Lower lobe of right lung (tissue), 2 donors: ENCODE measurements around the gene PTPRN2. TPM values are rescaled to one million over a fixed set of nuclear protein-coding genes. Genes with fewer than 3 reads are reported as not detected.
A peak's percentile ranks its signal among the peaks of the same experiment; 100 is the strongest.

Experiments used
- ATAC-seq, 2 donors: fragments of 200-7000 bp; cut with Tn5 transposase; one replicate each; pipeline ENCODE4 v1.9.1; 2020 to 2022; ENCODE audit warnings: mild to moderate bottlenecking in 2 of 2, moderate library complexity in 2 of 2
- DNase-seq: peaks from one replicate; pipeline ENCODE4 v3.0.0-alpha.2; 2020
- H3K27ac ChIP-seq: fragments of 200-600 bp; one replicate; pipeline ENCODE4 v1.8.0; 2022
- H3K27me3 ChIP-seq: fragments of 200-600 bp; one replicate; pipeline ENCODE4 v1.8.0; 2022; ENCODE audit warnings: low read depth
- H3K36me3 ChIP-seq: fragments of 200-600 bp; one replicate; pipeline ENCODE4 v1.8.0; 2022; ENCODE audit warnings: mild to moderate bottlenecking
- H3K4me1 ChIP-seq: fragments of 200-600 bp; one replicate; pipeline ENCODE4 v1.8.0; 2022
- H3K4me3 ChIP-seq: fragments of 200-600 bp; one replicate; pipeline ENCODE4 v1.8.0; 2022; ENCODE audit warnings: mild to moderate bottlenecking
- H3K9me3 ChIP-seq: fragments of 200-600 bp; one replicate; pipeline ENCODE4 v1.8.0; 2022
- intact Hi-C: fragments of 100-400 bp; cut with DNase I; formaldehyde crosslinking; loops from one replicate; pipeline ENCODE4 v1.11.0; 2022
- total RNA-seq: library from RNA; stranded (reverse); fragmentation: NEBNext Ultra II Directional; extraction: Animal tissue kit (Norgen Biotek cat#: 25700); gene quantifications from one replicate; pipeline ENCODE4 v1.2.1, GENCODE V29; 2021
- TF ChIP-seq, protein P1 (sequence below): fragments of 200-600 bp; IDR thresholded peaks from one replicate; pipeline ENCODE4 v1.8.0; 2022; ENCODE audit warnings: antibody characterized with exemption, mild to moderate bottlenecking
- donor health status: DM: no; HTN: yes; CAD: no; lungs with severe emphysema.

The PTPRN2 gene
- total RNA-seq, 1 donor from 2014 or later, result 6.8 TPM

DNA sequence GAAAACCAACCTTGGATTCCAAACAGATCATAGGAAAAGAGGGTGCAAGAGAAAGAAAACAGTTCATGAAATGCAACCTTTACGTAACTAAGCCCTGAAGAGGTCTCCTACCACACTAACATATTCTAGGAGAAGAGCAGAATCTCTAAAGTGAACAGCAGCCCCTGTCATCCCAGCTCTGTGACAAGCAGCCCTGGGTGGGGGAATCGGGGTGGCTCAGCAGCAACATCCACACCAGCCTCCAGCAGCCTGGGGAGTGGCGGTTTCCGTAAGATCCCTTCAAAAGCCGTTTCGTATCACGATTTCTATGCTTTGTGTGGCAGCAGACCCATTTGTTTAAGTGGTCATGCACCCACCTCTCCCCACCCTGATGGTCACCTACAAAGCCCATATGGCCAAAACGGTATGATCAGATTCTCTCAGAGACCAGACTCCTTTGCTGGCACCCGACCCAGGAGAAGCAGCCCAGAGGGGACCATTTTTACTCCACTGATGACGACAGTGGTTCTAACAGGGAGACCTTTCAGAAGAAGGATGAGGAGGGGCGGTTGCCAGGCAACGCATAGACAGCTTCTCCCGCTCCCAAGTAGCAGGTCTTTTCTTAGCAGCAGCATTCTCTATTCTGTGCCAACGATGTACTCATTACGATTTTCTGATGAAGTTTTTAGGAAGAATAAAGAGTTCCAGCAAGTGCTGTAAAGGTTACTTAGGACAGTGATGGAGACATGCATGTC, 950.2 kb downstream of the PTPRN2 start:
- intact Hi-C loops, result no loop called here
- TF ChIP-seq, protein P1, sequence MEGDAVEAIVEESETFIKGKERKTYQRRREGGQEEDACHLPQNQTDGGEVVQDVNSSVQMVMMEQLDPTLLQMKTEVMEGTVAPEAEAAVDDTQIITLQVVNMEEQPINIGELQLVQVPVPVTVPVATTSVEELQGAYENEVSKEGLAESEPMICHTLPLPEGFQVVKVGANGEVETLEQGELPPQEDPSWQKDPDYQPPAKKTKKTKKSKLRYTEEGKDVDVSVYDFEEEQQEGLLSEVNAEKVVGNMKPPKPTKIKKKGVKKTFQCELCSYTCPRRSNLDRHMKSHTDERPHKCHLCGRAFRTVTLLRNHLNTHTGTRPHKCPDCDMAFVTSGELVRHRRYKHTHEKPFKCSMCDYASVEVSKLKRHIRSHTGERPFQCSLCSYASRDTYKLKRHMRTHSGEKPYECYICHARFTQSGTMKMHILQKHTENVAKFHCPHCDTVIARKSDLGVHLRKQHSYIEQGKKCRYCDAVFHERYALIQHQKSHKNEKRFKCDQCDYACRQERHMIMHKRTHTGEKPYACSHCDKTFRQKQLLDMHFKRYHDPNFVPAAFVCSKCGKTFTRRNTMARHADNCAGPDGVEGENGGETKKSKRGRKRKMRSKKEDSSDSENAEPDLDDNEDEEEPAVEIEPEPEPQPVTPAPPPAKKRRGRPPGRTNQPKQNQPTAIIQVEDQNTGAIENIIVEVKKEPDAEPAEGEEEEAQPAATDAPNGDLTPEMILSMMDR, result no peak
- Histone ChIP-seq H3K27ac (no peak overlapping the region), H3K36me3 (no peaks in the 10 kb centered on the region), H3K4me1 (no peaks in the 10 kb centered on the region), H3K27me3 (peaks cover 5% of the 10 kb centered on the region), H3K9me3 (peaks cover 6% of the 10 kb centered on the region), H3K4me3 (no peak overlapping the region)
- no peak for ATAC-seq
- DNase-seq, result no peak

DNA sequence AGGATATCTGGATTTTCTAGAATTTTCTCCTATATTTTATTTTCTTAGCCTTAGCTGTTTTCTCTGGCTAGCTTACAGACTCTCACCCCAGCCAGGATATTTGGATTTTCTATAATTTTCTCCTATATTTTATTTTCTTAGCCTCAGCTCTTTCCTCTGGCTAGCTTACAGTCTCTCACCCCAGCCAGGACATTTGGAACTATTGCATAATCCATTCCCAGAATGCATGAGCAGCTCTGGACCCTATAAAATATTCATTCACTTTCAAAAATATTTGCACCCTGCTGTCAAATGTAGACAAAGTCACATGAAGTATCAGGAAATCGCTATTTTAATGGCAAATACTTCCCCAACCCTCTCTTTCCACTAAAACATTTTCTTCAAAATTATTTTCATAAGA, 952.0 kb downstream of the PTPRN2 start:
- DNase-seq, result no peak
- Histone ChIP-seq H3K4me1 (no peaks in the 10 kb centered on the region), H3K36me3 (no peaks in the 10 kb centered on the region), H3K27ac (no peak overlapping the region), H3K9me3 (peaks cover 6% of the 10 kb centered on the region), H3K27me3 (peaks cover 5% of the 10 kb centered on the region), H3K4me3 (no peak overlapping the region)
- TF ChIP-seq, protein P1, result no peak
- ATAC-seq, result no peak
- intact Hi-C loops, result no loop called here

DNA sequence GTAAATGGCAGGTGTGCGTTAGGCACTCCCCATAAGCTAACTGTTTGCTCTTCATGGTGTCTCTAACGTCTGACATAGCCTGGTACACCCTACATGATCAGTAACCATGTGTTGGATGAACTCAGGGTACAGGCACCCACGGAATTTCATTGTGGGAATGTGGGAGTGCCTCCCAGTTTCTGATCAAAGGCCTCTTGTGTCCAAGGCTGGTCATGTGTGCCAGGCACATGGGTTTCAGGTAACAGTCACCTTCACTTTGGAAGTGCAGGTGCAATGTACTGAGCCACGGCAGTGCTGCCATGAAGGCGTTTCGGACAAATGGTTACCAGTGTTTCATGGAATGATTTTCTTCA, 952.5 kb downstream of the PTPRN2 start:
- no peak for DNase-seq
- Histone ChIP-seq H3K36me3 (no peaks in the 10 kb centered on the region), H3K27me3 (peaks cover 5% of the 10 kb centered on the region), H3K9me3 (peaks cover 4% of the 10 kb centered on the region), H3K27ac (no peak overlapping the region), H3K4me1 (no peaks in the 10 kb centered on the region), H3K4me3 (no peak overlapping the region)
- intact Hi-C loops, result no loop called here
- ATAC-seq, result no peak
- TF ChIP-seq, protein P1, result no peak

DNA sequence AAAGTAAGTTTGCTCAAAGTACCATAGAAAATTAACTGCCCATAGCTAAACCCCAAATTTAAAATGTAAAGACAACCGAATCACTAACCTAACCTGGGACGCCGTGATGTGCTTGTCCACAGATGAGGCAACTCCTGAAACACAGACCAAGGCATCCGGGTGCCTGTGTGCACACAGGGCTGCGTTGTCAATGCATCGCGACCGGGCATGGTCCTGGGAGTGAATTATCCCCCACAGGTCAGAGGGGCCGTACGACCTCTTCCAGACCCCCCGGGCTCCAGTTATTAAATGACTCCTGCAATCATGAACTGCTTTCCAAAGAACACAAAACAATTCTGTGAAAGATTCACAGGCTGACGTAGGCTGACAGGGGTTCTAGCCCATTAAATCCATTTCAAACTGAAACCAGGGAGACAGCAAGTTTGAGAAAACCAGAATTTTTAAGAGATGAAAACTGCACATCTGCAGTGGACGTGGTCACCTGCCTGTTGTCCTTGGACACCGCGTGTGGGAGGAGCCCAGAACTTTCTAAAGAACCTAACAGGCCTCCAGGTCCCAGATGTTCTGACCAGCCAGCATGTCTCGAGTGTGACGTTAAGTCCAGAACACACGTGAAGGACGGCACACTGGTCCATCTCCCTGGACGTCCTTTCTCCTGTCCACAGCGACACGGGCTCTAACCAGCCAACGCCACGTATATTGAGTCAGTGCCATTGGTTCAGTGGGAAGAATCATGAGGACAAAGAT, 953.0 kb downstream of the PTPRN2 start:
- DNase-seq (no peak), ATAC-seq (no peak)
- intact Hi-C loops, result no loop called here
- H3K27ac ChIP-seq, result no peak overlapping the region
- no peaks in the 10 kb centered on the region for H3K9me3 ChIP-seq
- H3K27me3 ChIP-seq, result peaks cover 5% of the 10 kb centered on the region
- no peaks in the 10 kb centered on the region for H3K4me1 ChIP-seq
- no peak overlapping the region for H3K4me3 ChIP-seq
- no peaks in the 10 kb centered on the region for H3K36me3 ChIP-seq
- TF ChIP-seq, protein P1, result no peak

DNA sequence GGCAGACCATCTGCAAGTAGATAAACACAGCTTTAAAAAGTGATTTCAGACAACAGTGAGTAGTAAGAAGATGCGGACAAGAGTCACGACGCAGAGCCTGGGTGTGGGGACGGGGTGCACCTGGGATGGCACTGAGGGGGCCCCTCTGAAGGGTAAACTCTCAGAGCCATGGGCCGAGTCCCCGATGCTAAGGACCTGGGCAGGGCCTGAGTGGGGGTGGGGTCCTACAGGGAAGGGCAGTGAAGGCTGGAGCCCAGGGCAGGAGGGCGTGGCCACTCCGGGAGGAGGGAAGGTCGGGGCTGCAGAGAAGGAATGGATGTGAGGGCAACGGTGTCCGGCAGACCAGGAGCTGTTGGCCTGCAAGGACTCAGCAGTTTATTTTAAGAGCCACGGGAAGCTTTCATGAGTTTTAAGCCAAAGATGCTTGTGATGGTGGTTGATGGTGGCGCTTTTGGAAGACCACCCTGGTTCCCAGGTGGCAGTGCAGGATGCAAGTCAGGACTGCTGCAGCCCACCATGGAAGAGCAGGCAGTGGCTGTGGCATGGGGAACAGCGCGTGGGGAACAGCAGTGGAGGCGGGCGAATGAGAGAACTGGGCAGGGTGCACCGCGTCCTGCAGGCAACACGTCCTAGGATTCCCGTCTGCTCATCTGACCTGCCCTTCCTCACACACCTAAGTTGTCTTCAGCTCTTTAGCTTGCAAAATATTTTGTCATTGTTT, 954.0 kb downstream of the PTPRN2 start:
- TF ChIP-seq, protein P1, result no peak

More for the DNA sequence above, 954.0 kb downstream of the PTPRN2 start:
- intact Hi-C loops, result no loop called here
- Histone ChIP-seq H3K4me1 (no peaks in the 10 kb centered on the region), H3K27me3 (peaks cover 5% of the 10 kb centered on the region), H3K36me3 (no peaks in the 10 kb centered on the region), H3K4me3 (no peak overlapping the region), H3K27ac (no peak overlapping the region), H3K9me3 (no peaks in the 10 kb centered on the region)
- ATAC-seq (peak in 1 of 2 donors; percentile 21), DNase-seq (no peak)
